Renal cortical epithelial cell (primary cell): Measurements from ENCODE around the gene C1orf226. TPM values are rescaled to one million over a fixed set of nuclear protein-coding genes. Genes with fewer than 3 reads are reported as not detected.
A peak's percentile ranks its signal among the peaks of the same experiment; 100 is the strongest.
"Not testable (repeated sequence)": the region's sequence is repeated elsewhere in the genome, so short reads cannot be mapped to it uniquely, and the experiment has no call there.

Experiments
- DNase-seq: peaks from one replicate; pipeline ENCODE4 v3.0.0-alpha.2; 2011; ENCODE audit warnings: low read depth
- total RNA-seq: library from RNA; depleted of rRNA; stranded (reverse); fragments of >200 nt; gene quantifications from 2 replicates; pipeline ENCODE4 v1.2.3, GENCODE V29; 2014

Gene C1orf226
- total RNA-seq, 1 donor from 2014 or later = 2.6 TPM

- DNase-seq = no peak
Measured at GRCh38 chr1:162407539-162407938, 26.0 kb downstream of the C1orf226 start.

GRCh38 chr1:162412002-162412401 lies 30.5 kb downstream of the C1orf226 start, which contains the start of gene SH2D1B:
Gene SH2D1B (minus strand): TSS chr1:162412136. CDS start chr1:162412016, 120 bp downstream.
- DNase-seq = peak; percentile 32

GRCh38 chr1:162416215-162416614 lies 34.7 kb downstream of the C1orf226 start:
- no peak for DNase-seq

- no peak for DNase-seq
Measured at GRCh38 chr1:162416909-162417308, 35.4 kb downstream of the C1orf226 start.

GRCh38 chr1:162417650-162418049 lies 36.1 kb downstream of the C1orf226 start:
- no peak for DNase-seq

- DNase-seq = not testable (repeated sequence)
Measured at GRCh38 chr1:162418584-162418983, 37.1 kb downstream of the C1orf226 start.

GRCh38 chr1:162419450-162419931 lies 38.0 kb downstream of the C1orf226 start:
- peak; percentile 44 for DNase-seq

GRCh38 chr1:162420120-162420519 lies 38.6 kb downstream of the C1orf226 start:
- DNase-seq = no peak

GRCh38 chr1:162421258-162422164 lies 40.0 kb downstream of the C1orf226 start:
- no peak for DNase-seq

GRCh38 chr1:162422662-162423375 lies 41.3 kb downstream of the C1orf226 start:
- DNase-seq = no peak

- no peak for DNase-seq
Measured at GRCh38 chr1:162430583-162430982, 49.1 kb downstream of the C1orf226 start.

- DNase-seq = not testable (repeated sequence)
Measured at GRCh38 chr1:162432977-162433713, 51.6 kb downstream of the C1orf226 start.

Other genes with a start within 250 kb of the C1orf226 start
- not detected in 2 replicates for gene SPATA46, start 4.9 kb upstream of the C1orf226 start, total RNA-seq
- gene SH2D1B, start 30.4 kb downstream of the C1orf226 start, total RNA-seq = not detected in 2 replicates
- 83.6 and 108 TPM in 2 replicates for gene UHMK1, start 116.1 kb downstream of the C1orf226 start, total RNA-seq
- gene UAP1, start 180.0 kb downstream of the C1orf226 start, total RNA-seq = 55.3 and 155 TPM in 2 replicates